Measurements from ENCODE around the gene INO80B.

Gene INO80B

DNA sequence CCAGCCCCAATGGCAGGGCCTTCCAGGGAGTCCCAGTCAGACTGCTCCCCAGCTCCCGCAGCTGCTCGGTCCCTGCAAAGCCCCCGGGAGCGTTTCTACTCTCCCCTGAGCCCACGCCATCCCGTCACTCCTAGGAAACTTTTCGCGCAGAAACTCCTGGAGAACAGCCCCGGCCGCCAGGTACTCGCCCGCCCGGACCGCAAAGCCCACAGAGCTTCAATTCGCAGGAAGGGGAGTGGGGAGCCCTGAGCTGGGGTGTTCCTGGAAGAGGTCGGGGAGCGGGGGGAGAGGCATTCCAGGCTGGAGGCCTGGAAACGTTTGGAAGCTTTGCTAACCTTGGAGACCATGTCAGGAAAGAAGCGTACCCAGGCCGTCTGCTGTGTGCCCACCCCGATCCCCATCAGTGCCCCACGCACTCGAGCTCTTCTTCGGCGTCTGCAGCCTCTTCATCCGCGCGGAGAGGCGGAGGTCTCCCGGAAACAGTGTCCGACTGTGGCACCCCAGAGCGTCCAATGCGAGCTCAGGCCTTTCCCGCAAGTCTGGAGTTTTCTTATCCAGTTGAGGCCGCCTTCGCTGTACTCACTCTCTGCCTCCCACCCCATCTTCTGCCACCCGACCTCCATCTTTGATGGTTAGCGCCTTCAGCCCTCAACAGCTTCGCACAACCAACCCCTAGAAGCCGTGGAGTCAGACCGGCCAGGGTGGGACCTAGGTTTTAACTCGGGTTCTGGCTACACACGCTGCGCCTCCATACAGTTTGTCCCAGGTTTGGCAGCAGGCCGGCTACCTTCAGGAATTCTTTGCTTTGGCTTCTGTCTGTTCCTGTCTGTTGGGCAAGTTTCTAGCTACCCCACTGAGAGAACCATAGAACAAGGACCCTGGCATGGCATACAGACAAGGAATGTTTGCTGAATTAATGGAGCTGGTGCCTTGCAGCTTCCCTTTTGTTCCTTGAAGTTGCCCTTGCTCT is 48.9 kb downstream of the INO80B start:
- FAIRE-seq, result no peak

DNA sequence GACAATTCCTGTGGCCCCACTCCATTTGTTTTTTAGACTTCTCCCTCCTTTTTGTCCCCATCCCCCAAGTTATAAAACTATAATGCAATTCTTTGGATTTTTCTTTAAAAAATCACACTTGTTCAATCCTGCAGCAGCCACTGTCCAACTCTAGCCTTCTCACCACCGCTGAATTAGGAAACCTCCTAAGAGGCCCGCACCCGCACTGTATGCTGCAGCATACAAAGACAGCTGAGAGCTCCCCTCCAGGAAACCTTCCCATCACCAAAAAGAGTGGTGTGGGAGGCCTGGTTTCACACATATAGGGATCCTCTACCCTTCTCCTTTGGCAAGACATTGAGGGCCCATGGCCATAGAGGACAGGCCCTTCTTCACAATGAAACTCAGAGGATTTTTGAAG is 49.7 kb downstream of the INO80B start:
- no peak for FAIRE-seq

DNA sequence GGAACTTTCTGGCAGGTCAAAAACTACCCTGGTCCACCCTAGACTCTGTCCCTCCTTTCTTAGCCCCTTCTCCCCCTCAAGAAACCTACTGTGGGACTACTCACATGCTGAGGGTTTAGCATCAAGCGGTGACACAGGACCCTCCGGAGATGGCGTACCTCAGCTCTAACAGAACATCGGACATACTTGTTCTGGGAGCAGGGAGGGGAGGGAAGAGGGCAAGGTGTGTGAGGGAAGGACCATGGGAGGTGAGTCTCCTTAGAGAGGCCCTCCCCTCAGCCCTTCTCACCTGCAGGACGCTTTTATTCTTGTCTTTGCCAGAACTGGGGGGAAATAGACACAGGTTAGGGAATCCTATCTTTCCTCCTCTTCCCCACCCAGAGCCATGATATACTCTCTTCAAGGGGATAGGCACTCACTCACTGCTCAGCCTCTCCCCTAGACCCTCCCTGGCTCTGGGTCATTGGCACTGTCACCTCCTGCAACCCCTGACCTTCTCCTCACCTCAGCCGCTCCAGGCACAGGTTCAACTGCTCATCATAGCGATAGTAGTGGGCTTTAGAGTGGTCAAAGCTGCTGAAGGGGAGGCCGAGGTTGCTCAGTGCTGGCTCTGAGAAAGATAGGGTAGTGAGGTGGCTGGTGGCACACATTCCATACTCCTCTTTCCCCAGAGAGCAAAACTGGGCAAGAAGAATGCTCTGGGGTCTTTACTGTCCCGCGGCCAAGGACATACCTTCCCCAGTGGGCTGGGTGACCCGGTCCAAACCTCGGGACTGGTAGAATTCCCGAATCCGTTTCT is 50.8 kb downstream of the INO80B start:
- FAIRE-seq, result no peak

DNA sequence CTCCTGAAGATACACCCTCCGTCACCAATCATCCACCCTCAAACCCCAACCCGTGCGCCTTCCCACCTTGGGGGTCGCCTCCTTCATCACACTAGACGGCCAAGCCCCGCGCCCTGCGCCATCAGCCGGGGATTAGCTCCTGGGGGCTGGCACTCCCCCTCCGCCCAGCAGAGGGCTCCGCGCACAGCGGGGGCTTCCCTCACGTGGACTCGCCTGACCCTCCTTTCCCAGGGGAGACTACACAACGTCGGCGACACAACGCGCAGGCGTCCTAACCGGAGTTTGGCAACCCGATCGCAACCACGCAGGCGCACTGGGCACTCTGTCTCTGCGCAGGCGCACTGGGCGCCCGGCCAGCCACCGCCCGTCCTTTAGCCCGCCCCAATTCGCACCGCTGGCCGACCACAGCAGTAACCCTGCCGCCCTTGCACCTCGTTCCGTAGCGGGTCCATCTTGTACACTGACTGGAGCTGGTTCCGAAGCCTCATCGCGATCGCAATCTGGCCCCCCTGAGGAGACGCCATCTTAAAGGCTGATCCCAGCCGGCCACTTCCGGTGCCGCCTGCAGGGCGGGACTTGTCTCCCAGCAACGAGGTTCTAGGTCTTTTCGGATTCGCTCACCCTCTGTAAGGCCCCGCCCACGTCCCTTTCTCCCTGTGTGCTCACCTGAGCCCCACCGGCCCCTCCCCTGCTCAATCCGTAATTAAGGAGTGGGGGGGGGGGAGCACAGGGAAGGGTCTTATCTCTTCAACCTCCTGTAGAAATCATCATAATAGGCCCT is 52.4 kb downstream of the INO80B start, which contains the start of gene PCGF1:
PCGF1 (minus strand) TSS at position 551 of the 781 bp plus-strand sequence; CDS start at position 524, 27 bp downstream.
- no peak for FAIRE-seq
